Stimulated activated CD8-positive, alpha-beta memory T cell treated with anti-CD3 and anti-CD28 coated beads, Interleukin-4, amount 100 ng/mL, for 24 hours (primary cell): Measurements from ENCODE around the gene PHTF2.
A peak's percentile ranks its signal among the peaks of the same experiment; 100 is the strongest.

Experiments used
- DNase-seq: peaks from one replicate; pipeline ENCODE4 v3.0.0-alpha.2; 2020; ENCODE audit warnings: low read depth

Gene PHTF2

DNA sequence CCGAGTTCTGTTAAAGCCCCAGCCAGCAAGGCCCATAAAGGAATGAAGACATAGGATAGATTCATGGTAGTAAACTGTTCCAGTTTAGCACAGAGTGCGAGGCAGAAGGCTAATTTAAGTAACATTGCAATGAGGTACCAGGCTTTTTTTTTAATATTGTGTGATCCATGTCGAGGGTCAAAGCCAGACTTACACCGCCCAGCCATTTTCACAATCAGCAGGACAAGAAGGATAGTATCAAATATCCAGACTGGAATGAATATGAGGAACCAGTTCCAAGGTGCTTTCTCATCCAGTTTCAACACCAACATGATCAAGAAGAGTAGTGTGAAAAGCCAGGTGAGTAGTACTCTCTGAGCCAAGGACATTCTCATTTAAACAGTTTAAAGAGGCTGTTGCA is 4.6 kb upstream of the PHTF2 start:
- no peak for DNase-seq

DNA sequence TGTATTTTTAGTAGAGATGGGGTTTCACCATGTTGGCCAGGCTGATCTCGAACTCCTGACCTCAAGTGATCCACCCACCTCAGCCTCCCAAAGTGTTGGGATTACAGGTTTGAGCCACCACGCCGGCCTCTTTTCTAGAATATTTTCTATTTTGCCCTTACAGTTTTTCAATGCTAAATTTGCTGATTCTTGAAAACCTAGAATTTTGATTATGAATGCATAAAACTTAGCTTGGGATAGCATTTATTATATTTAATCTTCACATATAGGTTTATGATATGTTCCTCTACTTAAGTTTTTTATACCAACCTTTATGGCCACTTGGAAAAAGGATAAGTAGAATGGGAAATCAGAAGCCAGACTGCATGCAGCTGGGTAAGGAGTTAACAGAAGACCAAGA is 2.5 kb upstream of the PHTF2 start:
- DNase-seq = no peak

DNA sequence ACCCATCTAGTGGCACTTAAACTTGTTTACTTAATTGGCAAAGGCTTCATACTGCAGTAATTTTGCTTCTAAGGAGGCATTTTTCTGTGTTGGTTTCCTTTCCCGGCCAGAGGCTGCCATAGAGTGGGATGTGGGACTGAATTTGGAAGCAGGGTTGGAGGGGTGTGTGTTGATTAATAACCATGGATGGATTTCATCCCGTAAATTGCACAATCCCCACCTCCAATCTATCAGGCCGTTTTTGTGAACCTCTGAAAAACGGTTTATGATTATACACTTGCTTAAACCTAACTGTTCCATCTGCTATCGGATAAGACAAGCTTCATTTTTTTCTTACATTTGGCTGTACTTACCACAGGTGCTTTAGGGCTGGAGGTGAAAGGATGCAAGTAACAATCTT is 1.6 kb upstream of the PHTF2 start:
- DNase-seq = no peak

DNA sequence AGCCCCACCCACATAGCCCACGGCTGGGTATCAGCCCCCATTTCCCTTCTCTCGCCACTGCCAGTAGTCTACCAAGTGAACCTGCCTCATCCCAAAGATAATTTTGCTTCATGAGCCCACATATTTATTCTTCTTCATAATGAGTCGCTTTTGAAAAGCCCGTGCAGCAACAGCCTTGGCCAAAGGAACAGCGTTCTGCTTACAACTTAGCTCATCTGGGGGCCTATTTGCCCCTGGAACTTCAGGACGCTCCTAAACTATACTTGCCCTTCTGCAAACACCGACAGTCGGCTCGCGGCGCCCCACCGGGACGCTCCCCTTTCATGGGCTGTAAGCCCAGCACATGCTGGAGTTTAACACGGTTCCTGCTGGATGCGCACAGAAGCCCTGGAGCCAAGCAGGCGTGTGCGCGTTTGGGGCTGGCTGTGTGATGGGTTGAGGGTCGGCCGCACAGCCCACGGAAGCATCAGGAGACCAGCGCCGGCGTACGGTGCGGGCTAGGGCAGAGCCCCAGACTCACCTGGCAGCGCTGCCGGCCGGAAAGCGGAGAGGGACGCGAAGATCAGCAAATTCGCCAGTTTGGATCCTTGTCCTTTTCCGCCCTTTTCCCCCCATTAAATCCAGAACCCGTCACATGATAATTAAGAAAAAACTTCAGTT is 709 bp upstream of the PHTF2 start:
- no peak for DNase-seq

- DNase-seq = peak; percentile 5
Observed at GRCh38 chr7:77799078-77799964, 748 bp downstream of the PHTF2 start.

GRCh38 chr7:77800158-77800557 is 1.6 kb downstream of the PHTF2 start:
- peak; percentile 13 for DNase-seq

- no peak for DNase-seq
Observed at GRCh38 chr7:77800730-77801129, 2.2 kb downstream of the PHTF2 start.

- no peak for DNase-seq
Observed at GRCh38 chr7:77802557-77803405, 4.2 kb downstream of the PHTF2 start.

DNA sequence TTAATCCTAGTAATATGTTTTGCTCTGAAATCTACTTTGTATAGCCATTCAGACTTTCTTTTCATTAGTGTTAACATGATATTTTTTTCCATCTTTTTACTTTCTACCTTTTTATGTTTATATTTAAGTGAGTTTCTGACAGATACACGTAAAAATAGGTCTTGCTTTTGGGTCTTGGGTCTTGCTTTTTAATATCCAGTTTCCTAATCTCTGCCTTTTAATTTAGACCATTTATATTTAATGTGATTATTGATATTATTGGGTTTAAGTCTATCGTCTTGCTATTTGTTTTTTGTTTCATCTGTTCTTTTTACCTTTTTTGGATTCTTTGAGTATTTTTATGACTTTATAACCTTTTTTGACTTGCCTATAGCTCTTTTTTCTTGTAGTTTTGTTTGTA is 7.9 kb downstream of the PHTF2 start:
- no peak for DNase-seq

DNA sequence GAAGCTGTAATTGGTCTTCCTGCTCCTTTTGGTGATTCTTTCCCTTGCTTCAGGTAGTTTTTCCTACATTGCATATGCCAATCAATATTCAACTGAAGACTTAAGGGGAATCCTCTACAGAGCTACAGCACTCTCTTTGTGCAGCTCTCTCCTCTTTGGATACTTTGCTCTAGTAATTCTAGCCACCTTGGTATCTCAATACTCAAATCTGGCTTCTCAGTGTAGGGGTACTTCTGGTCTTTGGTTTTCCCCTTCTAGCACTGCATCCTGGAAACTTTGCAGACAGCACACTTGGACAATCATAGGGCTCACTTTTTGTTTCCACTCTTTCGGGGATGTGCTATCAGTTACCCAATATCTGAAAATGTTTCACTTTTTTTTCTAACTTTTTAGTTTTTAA is 9.9 kb downstream of the PHTF2 start:
- no peak for DNase-seq

DNA sequence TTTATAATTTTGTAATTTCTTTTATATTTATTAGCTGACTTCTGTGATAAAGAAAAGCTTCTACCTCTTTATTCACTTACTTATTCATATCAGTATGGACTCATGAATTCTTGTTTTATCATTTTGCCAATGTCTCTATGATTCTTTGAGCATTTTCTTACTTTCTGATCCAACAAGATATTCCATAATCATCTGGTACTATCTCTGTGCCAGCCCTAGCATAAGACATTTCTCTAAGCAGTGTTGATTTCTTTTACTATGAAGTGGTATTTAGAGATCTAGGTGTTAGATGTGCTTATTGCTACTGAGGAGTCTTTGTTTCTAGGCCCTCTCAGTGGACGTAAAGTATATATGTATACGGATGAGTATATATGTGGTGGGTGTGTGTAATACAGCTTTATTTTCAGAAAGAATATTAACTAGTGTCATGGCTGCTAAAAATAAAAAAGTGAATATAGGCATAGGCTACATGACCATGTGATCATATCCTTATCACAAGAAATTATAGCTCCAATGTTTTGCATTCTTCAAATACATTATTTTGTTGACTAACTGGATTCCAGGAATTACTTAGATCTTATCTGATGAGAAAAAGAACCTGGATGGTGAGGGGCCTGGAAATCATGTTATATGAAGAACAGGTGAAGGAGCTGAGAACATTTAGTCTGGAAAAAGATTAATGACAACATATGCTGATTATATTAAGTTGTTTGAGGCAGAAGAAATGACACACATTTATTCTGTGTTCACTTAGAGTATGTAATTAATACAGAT is 13.1 kb downstream of the PHTF2 start:
- DNase-seq = no peak

DNA sequence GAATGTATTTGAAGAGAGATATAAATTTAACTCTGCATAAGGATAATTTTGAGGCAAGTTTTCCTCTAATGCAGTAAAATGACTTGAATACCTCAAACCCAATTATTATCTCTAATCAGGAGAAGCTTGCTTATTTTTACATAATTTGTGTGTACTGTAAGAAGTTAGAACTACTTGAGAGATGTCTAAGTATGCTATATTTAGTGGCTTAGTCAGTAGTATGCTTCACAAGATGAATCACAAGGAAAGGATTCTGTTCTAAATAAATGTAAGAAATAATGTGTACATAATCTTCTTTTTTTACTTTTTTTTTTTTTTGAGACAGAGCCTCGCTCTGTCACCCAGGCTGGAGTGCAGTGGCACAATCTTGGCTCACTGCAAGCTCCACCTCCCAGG is 13.7 kb downstream of the PHTF2 start:
- DNase-seq = no peak

DNA sequence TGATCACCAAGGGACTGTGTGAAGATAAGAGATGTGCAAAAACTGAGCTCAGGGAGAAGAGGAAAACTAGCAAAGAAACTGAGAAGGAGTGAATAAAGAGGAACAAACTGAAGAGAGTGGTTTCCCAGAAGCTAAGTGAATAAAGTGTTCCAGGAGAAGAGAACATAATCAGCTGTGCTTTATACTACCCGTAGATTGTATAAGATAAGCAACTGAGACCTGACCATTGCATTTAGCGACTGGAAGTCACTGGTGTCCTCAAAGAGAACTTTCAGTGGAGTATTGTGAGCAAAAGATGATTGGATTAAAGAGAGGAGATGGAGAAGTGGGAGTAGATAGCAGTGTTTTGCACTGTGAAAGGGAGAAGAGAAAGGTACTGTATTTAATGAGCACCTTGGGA is 14.6 kb downstream of the PHTF2 start:
- DNase-seq = no peak

GRCh38 chr7:77819021-77819420 is 20.4 kb downstream of the PHTF2 start:
- DNase-seq = no peak

GRCh38 chr7:77820967-77821366 is 22.4 kb downstream of the PHTF2 start:
- no peak for DNase-seq

GRCh38 chr7:77822269-77822668 is 23.7 kb downstream of the PHTF2 start:
- DNase-seq = no peak

DNA sequence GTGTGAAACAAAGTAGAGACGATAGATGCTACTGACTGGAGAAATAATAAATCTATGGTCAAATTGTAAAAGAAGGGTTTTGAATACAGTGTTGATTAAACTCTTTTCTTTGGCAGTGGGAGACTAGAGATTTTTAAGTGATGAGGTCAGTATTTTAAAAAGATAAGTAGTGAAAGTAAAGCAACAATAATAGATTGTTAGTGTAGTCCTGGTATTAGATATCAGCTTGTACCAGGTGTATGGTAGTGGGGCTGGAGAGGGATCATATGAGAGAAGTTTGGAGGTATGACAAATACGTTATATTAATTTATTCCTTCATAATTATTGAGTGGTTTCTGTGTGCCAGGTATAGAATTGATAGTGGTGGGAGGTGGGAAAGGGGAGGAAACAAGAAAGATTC is 25.2 kb downstream of the PHTF2 start:
- no peak for DNase-seq

DNA sequence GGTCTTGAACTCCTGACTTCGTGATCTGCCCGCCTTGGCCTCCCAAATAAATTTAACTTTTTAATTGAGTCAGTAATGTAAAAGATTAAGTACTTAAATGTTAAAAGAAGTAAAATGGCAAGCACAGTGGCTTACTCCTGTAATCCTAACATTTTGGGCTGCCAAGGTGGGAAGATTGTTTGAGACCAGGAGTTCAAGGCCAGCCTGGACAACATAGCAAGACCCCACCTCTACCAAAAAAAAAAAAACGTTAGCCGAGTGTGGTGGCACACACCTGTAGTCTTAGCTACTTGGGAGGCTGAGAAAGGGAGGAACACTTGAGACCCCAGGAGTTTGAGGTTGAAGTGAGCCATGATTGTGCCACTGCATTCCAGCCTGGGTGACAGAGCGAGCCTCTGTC is 26.1 kb downstream of the PHTF2 start:
- DNase-seq = no peak

DNA sequence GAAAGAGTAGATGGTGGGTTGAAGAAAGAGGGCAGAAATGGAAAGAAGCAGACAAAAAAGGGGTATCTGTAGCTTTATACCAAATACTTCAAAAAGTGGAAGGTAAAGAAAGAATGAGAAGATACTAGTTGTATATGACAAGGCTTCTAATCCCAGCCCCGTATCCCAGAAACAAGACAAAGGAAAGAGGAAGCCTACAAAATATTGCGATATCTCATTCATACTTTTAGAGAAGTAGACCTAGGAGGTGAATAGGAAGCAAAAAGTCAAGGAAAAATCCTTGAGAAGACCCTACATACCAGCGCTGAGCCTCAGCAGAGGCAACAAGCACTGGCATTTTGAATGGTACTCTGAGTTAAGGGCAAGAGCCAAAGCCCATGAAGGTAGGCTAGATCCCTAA is 26.6 kb downstream of the PHTF2 start:
- no peak for DNase-seq

- DNase-seq = no peak
Observed at GRCh38 chr7:77826300-77826699, 27.7 kb downstream of the PHTF2 start.

GRCh38 chr7:77827999-77828398 is 29.4 kb downstream of the PHTF2 start:
- no peak for DNase-seq
